ENCODE results near the gene ZDHHC20. TPM values are rescaled to one million over a fixed set of nuclear protein-coding genes. Genes with fewer than 3 reads are reported as not detected.

ZDHHC20 gene
- polyA plus RNA-seq, 3 donors, result 28.1 to 67.8 (median 66.8) TPM

DNA sequence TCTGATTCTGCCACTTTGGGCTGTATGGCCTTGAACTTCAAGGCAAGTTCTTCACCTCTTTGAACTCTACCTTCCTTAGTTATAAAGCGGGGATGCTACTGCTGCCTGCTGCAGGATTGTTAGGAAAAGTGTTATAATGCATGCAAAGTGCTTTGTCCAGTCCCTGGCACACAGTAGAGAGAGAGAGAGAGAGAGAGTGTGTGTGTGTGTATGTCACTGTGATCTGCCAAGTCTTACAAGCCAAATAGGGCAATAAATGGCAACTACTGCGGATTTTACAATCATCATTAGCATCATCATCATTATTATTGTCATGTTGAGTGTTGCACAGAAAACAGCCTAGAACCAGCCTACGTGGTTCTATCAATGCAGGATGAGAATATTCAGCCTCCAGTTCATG is 136.1 kb downstream of the ZDHHC20 start:
- Mint-ChIP-seq H3K4me3 (no peak overlapping the region), H3K36me3 (peaks cover 4 to 7% of the 10 kb centered on the region in 2 donors), H3K27ac (no peak overlapping the region), H3K27me3 (ENCODE audit: low read depth in 3 of 3) (peaks cover 2 to 10% (median 3%) of the 10 kb centered on the region in 3 donors), H3K4me1 (no peaks in the 10 kb centered on the region), H3K9me3 (peaks cover 3 to 20% (median 8%) of the 10 kb centered on the region in 7 donors)
- TF ChIP-seq, protein P1, sequence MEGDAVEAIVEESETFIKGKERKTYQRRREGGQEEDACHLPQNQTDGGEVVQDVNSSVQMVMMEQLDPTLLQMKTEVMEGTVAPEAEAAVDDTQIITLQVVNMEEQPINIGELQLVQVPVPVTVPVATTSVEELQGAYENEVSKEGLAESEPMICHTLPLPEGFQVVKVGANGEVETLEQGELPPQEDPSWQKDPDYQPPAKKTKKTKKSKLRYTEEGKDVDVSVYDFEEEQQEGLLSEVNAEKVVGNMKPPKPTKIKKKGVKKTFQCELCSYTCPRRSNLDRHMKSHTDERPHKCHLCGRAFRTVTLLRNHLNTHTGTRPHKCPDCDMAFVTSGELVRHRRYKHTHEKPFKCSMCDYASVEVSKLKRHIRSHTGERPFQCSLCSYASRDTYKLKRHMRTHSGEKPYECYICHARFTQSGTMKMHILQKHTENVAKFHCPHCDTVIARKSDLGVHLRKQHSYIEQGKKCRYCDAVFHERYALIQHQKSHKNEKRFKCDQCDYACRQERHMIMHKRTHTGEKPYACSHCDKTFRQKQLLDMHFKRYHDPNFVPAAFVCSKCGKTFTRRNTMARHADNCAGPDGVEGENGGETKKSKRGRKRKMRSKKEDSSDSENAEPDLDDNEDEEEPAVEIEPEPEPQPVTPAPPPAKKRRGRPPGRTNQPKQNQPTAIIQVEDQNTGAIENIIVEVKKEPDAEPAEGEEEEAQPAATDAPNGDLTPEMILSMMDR (IDR thresholded peaks at IDR 0.05), result no peak
- no CpG with 5 or more reads among the region's 3 CpGs for WGBS (ENCODE audit: insufficient coverage)
- Histone ChIP-seq H3K9ac (ENCODE audit: insufficient read depth, low read length, poor library complexity, severe bottlenecking) (no peak overlapping the region), H4K20me1 (ENCODE audit: insufficient read depth, low read length) (no peaks in the 10 kb centered on the region), H3K27ac (ENCODE audit: low read depth in 1 of 2, low read length in 2 of 2) (no peak overlapping the region), H3K36me3 (replicated peaks in 1 of 2; ENCODE audit: control insufficient read depth in 1 of 2, insufficient read depth in 2 of 2, low read length in 2 of 2) (no peaks in the 10 kb centered on the region), H2AFZ (ENCODE audit: insufficient read depth, low read depth, low read length, poor library complexity, severe bottlenecking) (no peak overlapping the region), H3K4me2 (replicated peaks; ENCODE audit: extremely low read depth, low read length, poor library complexity, severe bottlenecking) (no peak overlapping the region), H3K27me3 (ENCODE audit: control insufficient read depth in 2 of 2, insufficient read depth in 2 of 2, low read length in 2 of 2) (no peaks in the 10 kb centered on the region), H3K4me1 (ENCODE audit: control insufficient read depth in 1 of 2, insufficient read depth in 2 of 2, low read length in 2 of 2) (peaks cover 0 to 8% of the 10 kb centered on the region in 2 donors), H3K4me3 (replicated peaks in 1 of 3; ENCODE audit: low read depth in 2 of 3, low read length in 3 of 3) (no peak overlapping the region), H3K9me3 (replicated peaks in 1 of 2; ENCODE audit: control insufficient read depth in 1 of 2, insufficient read depth in 1 of 2, low read length in 2 of 2) (peaks cover 0 to 18% of the 10 kb centered on the region in 2 donors), H3K79me2 (ENCODE audit: insufficient read depth, low read length) (no peaks in the 10 kb centered on the region)
- intact Hi-C loops (cut with micrococcal nuclease), result no loop called here
- no peak for DNase-seq

Small RNA genes within 50 kb of the gene (small RNA-seq; reads per million reads assigned to genes)
- gene RNA5SP25 (ENCODE audit: insufficient read length, low read depth), result not detected

Other genes starting within 250 kb of the ZDHHC20 start
- gene MICU2, start 144.9 kb upstream of the ZDHHC20 start, polyA plus RNA-seq, result 10 to 100 TPM; 21.5 to 32.1 (median 26.8) TPM
- under 1 TPM in 2 of 3 donors, not detected in 1; 0.03 to 0.16 TPM for gene FGF9, start 211.8 kb upstream of the ZDHHC20 start, polyA plus RNA-seq

Data from CD14-positive monocyte (primary cell).